ENCODE measurements around the gene MCAM.

DNA sequence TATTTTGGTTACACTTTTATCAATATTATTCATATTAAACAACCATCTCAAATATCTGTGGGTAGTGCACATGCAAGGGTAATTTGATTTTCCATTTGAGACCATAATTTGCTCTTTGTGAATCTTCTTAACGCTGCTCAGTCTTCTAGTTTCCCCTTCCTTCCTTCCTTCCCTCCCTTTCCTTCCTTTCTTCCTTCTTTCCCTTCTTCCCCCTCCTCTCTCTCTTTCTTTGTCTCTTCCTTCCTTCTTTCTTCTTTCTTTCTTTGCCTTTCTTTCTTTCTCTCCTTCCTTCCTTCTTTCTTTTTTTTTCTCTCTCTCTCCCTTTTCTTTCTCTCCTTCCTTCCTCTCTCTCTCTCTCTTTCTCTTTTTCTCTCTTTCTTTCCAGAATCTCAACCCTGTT, 13.3 kb upstream of the MCAM start:
- TF ChIP-seq, protein P1, sequence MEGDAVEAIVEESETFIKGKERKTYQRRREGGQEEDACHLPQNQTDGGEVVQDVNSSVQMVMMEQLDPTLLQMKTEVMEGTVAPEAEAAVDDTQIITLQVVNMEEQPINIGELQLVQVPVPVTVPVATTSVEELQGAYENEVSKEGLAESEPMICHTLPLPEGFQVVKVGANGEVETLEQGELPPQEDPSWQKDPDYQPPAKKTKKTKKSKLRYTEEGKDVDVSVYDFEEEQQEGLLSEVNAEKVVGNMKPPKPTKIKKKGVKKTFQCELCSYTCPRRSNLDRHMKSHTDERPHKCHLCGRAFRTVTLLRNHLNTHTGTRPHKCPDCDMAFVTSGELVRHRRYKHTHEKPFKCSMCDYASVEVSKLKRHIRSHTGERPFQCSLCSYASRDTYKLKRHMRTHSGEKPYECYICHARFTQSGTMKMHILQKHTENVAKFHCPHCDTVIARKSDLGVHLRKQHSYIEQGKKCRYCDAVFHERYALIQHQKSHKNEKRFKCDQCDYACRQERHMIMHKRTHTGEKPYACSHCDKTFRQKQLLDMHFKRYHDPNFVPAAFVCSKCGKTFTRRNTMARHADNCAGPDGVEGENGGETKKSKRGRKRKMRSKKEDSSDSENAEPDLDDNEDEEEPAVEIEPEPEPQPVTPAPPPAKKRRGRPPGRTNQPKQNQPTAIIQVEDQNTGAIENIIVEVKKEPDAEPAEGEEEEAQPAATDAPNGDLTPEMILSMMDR (conservative IDR thresholded peaks at IDR 0.05) = no peak
- no peak for TF ChIP-seq EZH2 (IDR thresholded peaks at IDR 0.05; ENCODE audit: low read depth)

All from PC-9 (cell line).